Keratinocyte (primary cell): ENCODE results near the gene KCNH6. TPM values are rescaled to one million over a fixed set of nuclear protein-coding genes. Genes with fewer than 3 reads are reported as not detected.

Source experiments
- DNase-seq: peaks from one replicate; pipeline ENCODE4 v3.0.0-alpha.2; 2011; ENCODE audit warnings: low read depth, missing footprints, low spot score
- FAIRE-seq: peaks from 2 replicates; lab custom pipeline; 2011; peaks lifted over from hg19 to GRCh38; lab: Jason Lieb, UNC
- H2AFZ ChIP-seq: 2 replicates; pipeline ENCODE4 v1.6.0; 2012; ENCODE audit warnings: low read length, control low read depth, inconsistent platforms; ENCODE audit not compliant: control insufficient read depth
- H3K27ac ChIP-seq: 2 replicates; pipeline ENCODE4 v1.5.1; 2011; ENCODE audit warnings: low read length; ENCODE audit not compliant: control insufficient read depth, insufficient read depth
- H3K27me3 ChIP-seq: 3 replicates; pipeline ENCODE4 v1.6.0; 2011; ENCODE audit warnings: low read length; ENCODE audit not compliant: control insufficient read depth, insufficient read depth; ENCODE audit errors: extremely low read depth
- H3K36me3 ChIP-seq, 2 experiments: 2 replicates in 1 of 2; 3 replicates in 1 of 2; pipeline ENCODE4 v1.5.1; 2011; ENCODE audit warnings: low read length in 2 of 2, mild to moderate bottlenecking in 1 of 2; ENCODE audit not compliant: control insufficient read depth in 2 of 2, insufficient read depth in 2 of 2; ENCODE audit errors: extremely low read depth in 1 of 2
- H3K4me1 ChIP-seq: 3 replicates; pipeline ENCODE4 v1.5.1; 2011; ENCODE audit warnings: low read length; ENCODE audit not compliant: control insufficient read depth, insufficient read depth; ENCODE audit errors: extremely low read depth
- H3K4me2 ChIP-seq: 3 replicates; pipeline ENCODE4 v1.6.0; 2011; ENCODE audit warnings: low read depth, low read length; ENCODE audit not compliant: control insufficient read depth, insufficient read depth; ENCODE audit errors: extremely low read depth
- H3K4me3 ChIP-seq, 3 experiments: fragments of 200-600 bp in 1 of 3; sonication (generic) in 1 of 3; 2 replicates in 2 of 3; 3 replicates in 1 of 3; pipeline ENCODE4 v1.5.1; 2011 to 2016; ENCODE audit warnings: low read length in 3 of 3, mild to moderate bottlenecking in 3 of 3, control low read depth in 2 of 3, inconsistent platforms in 1 of 3, low read depth in 1 of 3, mixed read lengths in 1 of 3, mixed run types in 1 of 3, moderate library complexity in 1 of 3; ENCODE audit not compliant: control insufficient read depth in 2 of 3, insufficient read depth in 2 of 3; ENCODE audit errors: extremely low read depth in 1 of 3
- H3K79me2 ChIP-seq: 2 replicates; pipeline ENCODE4 v1.6.0; 2012; ENCODE audit warnings: low read length; ENCODE audit not compliant: control insufficient read depth, insufficient read depth
- H3K9ac ChIP-seq: 3 replicates; pipeline ENCODE4 v1.6.0; 2011; ENCODE audit warnings: low read length; ENCODE audit not compliant: control insufficient read depth, insufficient read depth; ENCODE audit errors: extremely low read depth
- H3K9me1 ChIP-seq: 3 replicates; pipeline ENCODE4 v1.6.0; 2011; ENCODE audit warnings: low read length; ENCODE audit not compliant: control insufficient read depth, insufficient read depth; ENCODE audit errors: extremely low read depth
- H3K9me3 ChIP-seq: 2 replicates; pipeline ENCODE4 v1.5.1; 2012; ENCODE audit warnings: low read depth, low read length; ENCODE audit not compliant: control insufficient read depth
- H4K20me1 ChIP-seq: 3 replicates; pipeline ENCODE4 v1.6.0; 2011; ENCODE audit warnings: low read length; ENCODE audit not compliant: control insufficient read depth, insufficient read depth; ENCODE audit errors: extremely low read depth
- CTCF ChIP-seq, 3 experiments: IDR thresholded peaks in 1 of 3; conservative IDR thresholded peaks in 1 of 3; optimal IDR thresholded peaks in 1 of 3; 2 replicates in 2 of 3; 3 replicates in 1 of 3; pipeline versions ENCODE3 to v1.5.1; 2011; ENCODE audit warnings: low read length in 3 of 3, mild to moderate bottlenecking in 3 of 3, moderate library complexity in 2 of 3, control low read depth in 1 of 3, inconsistent platforms in 1 of 3; ENCODE audit not compliant: insufficient read depth in 2 of 3; ENCODE audit errors: extremely low read depth in 1 of 3
- EZH2 ChIP-seq: IDR thresholded peaks from one replicate; pipeline ENCODE4 v1.6.1; 2012; ENCODE audit warnings: inconsistent platforms, mild to moderate bottlenecking, low read length, moderate library complexity
- dilution Hi-C: fragments of 300-500 bp; cut with MboI; formaldehyde crosslinking; loops from one replicate; pipeline ENCODE4 v1.7.0; 2020; ENCODE audit warnings: low sequenced_read_pairs; ENCODE audit not compliant: extremely low pct_ligation_motif_present
- polyA plus RNA-seq, 5 experiments: library from polyadenylated mRNA; depleted of rRNA in 3 of 5; stranded (reverse) in 3 of 5; stranded (forward) in 1 of 5; unstranded in 1 of 5; fragments of >200 nt; gene quantifications; 1 replicate in 1 of 5; 2 replicates in 3 of 5; 3 replicates in 1 of 5; pipeline versions ENCODE4 v1.2.1 to v1.2.3, GENCODE V29; 2011 to 2012; ENCODE audit warnings: missing spikeins in 2 of 5, low read depth in 1 of 5, low replicate concordance in 1 of 5

KCNH6 gene
- polyA plus RNA-seq, 1 donor (not counting 4 experiments of a cell fraction or from before 2014, with no cell fraction given), result not detected

GRCh38 chr17:63547083-63547523 is 23.9 kb downstream of the KCNH6 start:
- Histone ChIP-seq H3K4me2 (no peak overlapping the region), H3K9ac (no peak overlapping the region), H3K4me1 (peaks cover 8% of the 10 kb centered on the region), H3K79me2 (peaks cover 16% of the 10 kb centered on the region), H3K27ac (no peak overlapping the region), H3K27me3 (no peaks in the 10 kb centered on the region), H3K9me1 (no peaks in the 10 kb centered on the region), H2AFZ (no peak overlapping the region), H3K36me3 (no peaks in the 10 kb centered on the region), H3K4me3 (no peak overlapping the region), H4K20me1 (no peaks in the 10 kb centered on the region), H3K9me3 (no peaks in the 10 kb centered on the region)
- FAIRE-seq (no peak), DNase-seq (no peak)
- dilution Hi-C loops, result no loop called here
- TF ChIP-seq EZH2, result no peak

GRCh38 chr17:63549289-63549945 is 26.3 kb downstream of the KCNH6 start:
- peak overlapping the region; percentile 51 to 97 (median 78) for H3K4me3 ChIP-seq
- H3K36me3 ChIP-seq, result peaks cover 0 to 3% of the 10 kb centered on the region in 2 experiments
- peak overlapping the region; percentile 74 for H3K4me2 ChIP-seq
- no peaks in the 10 kb centered on the region for H3K9me1 ChIP-seq
- no peaks in the 10 kb centered on the region for H3K27me3 ChIP-seq
- H2AFZ ChIP-seq, result peak overlapping the region; percentile 96
- H3K9ac ChIP-seq, result peak overlapping the region; percentile 93
- H3K79me2 ChIP-seq, result peaks cover 39% of the 10 kb centered on the region
- no peaks in the 10 kb centered on the region for H4K20me1 ChIP-seq
- TF ChIP-seq CTCF (optimal IDR thresholded peaks at IDR 0.05 in 1 of 3, IDR thresholded peaks at IDR 0.05 in 1 of 3, conservative IDR thresholded peaks at IDR 0.05 in 1 of 3; ENCODE audit: extremely low read depth in 1 of 3, insufficient read depth in 2 of 3, low read length in 3 of 3), result no peak
- TF ChIP-seq EZH2, result no peak
- no peaks in the 10 kb centered on the region for H3K9me3 ChIP-seq
- dilution Hi-C loops, result no loop called here
- no peak for FAIRE-seq
- no peak for DNase-seq
- H3K4me1 ChIP-seq, result peaks cover 13% of the 10 kb centered on the region
- no peak overlapping the region for H3K27ac ChIP-seq
